H1 (cell line): ENCODE data around the gene GRIK2. TPM values are rescaled to one million over a fixed set of nuclear protein-coding genes. Genes with fewer than 3 reads are reported as not detected.

Experiments used
- CTCF ChIA-PET: fragments of 300-600 bp; sonication (Branson Sonifier 250); formaldehyde crosslinking; loops from one replicate; lab custom pipeline; 2021; ENCODE audit not compliant: partially characterized antibody; lab: Charles Lee
- POLR2A ChIA-PET: fragments of 300-600 bp; sonication (Branson Sonifier 250); formaldehyde crosslinking; loops from one replicate; lab custom pipeline; 2021; ENCODE audit warnings: inconsistent platforms; ENCODE audit not compliant: partially characterized antibody; lab: Charles Lee
- DNase-seq, 2 experiments: peaks; one replicate each; pipeline versions ENCODE4 v3.0.0 to v3.0.0-alpha.2; 2010 to 2022; ENCODE audit warnings: low spot score in 2 of 2, low read depth in 1 of 2, mixed read lengths in 1 of 2
- FAIRE-seq: peaks from 2 replicates; lab custom pipeline; 2011; peaks lifted over from hg19 to GRCh38; lab: Jason Lieb, UNC
- H2AFZ ChIP-seq: 2 replicates; pipeline ENCODE4 v1.8.1; 2012; ENCODE audit warnings: low read length, inconsistent platforms
- H2AK5ac ChIP-seq: 2 replicates; pipeline ENCODE4 v1.6.1; 2013; ENCODE audit warnings: low read depth, low read length
- H2BK120ac ChIP-seq: replicated peaks from 2 replicates; pipeline ENCODE3; 2013; ENCODE audit warnings: low read depth, low read length, inconsistent platforms
- H2BK12ac ChIP-seq: 2 replicates; pipeline ENCODE4 v1.6.1; 2013; ENCODE audit warnings: low read depth, low read length
- H2BK15ac ChIP-seq: 2 replicates; pipeline ENCODE4 v1.6.1; 2013; ENCODE audit warnings: low read length
- H2BK20ac ChIP-seq: 2 replicates; pipeline ENCODE4 v1.6.1; 2013; ENCODE audit warnings: low read length
- H2BK5ac ChIP-seq: 2 replicates; pipeline ENCODE4 v1.6.1; 2013; ENCODE audit warnings: low read depth, low read length
- H3K14ac ChIP-seq: 2 replicates; pipeline ENCODE4 v1.6.1; 2013; ENCODE audit warnings: inconsistent platforms; ENCODE audit not compliant: insufficient read length
- H3K18ac ChIP-seq: 2 replicates; pipeline ENCODE4 v1.6.1; 2013; ENCODE audit warnings: low read length; ENCODE audit errors: extremely low read depth
- H3K23ac ChIP-seq: 2 replicates; pipeline ENCODE4 v1.6.1; 2013; ENCODE audit warnings: inconsistent platforms; ENCODE audit not compliant: insufficient read length
- H3K23me2 ChIP-seq: 2 replicates; pipeline ENCODE4 v1.6.1; 2013; ENCODE audit warnings: low read depth, low read length
- H3K27ac ChIP-seq: 2 replicates; pipeline ENCODE4 v1.6.1; 2011; ENCODE audit warnings: low read depth, low read length, inconsistent platforms
- H3K27me3 ChIP-seq, 4 experiments: replicated peaks in 1 of 4; 1 replicate in 1 of 4; 2 replicates in 3 of 4; pipeline versions ENCODE4 v1.6.1 to v1.8.1; 2011 to 2013; ENCODE audit warnings: low read length in 3 of 4, mild to moderate bottlenecking in 3 of 4, inconsistent platforms in 2 of 4, mixed read lengths in 2 of 4, moderate library complexity in 1 of 4; ENCODE audit not compliant: control insufficient read depth in 3 of 4, insufficient read depth in 3 of 4; ENCODE audit errors: extremely low read depth in 1 of 4
- H3K36me3 ChIP-seq, 4 experiments: 2 replicates each; pipeline versions ENCODE4 v1.6.1 to v1.8.1; 2011 to 2013; ENCODE audit warnings: mild to moderate bottlenecking in 4 of 4, low read length in 3 of 4, moderate library complexity in 2 of 4, control low read depth in 1 of 4, inconsistent platforms in 1 of 4; ENCODE audit not compliant: insufficient read depth in 4 of 4, control insufficient read depth in 2 of 4
- H3K4ac ChIP-seq: replicated peaks from 2 replicates; pipeline ENCODE3; 2013; ENCODE audit warnings: low read length, low read depth, mixed read lengths, inconsistent platforms; ENCODE audit not compliant: insufficient read length
- H3K4me1 ChIP-seq, 4 experiments: replicated peaks in 1 of 4; 1 replicate in 1 of 4; 2 replicates in 3 of 4; pipeline versions ENCODE4 v1.6.1 to v1.8.1; 2011 to 2013; ENCODE audit warnings: low read length in 3 of 4, inconsistent platforms in 2 of 4, mixed read lengths in 1 of 4; ENCODE audit not compliant: insufficient read depth in 4 of 4, control insufficient read depth in 3 of 4
- H3K4me2 ChIP-seq, 2 experiments: 2 replicates each; pipeline versions ENCODE4 v1.6.1 to v1.8.1; 2011 to 2013; ENCODE audit warnings: low read depth in 2 of 2, low read length in 2 of 2, control low read depth in 1 of 2, inconsistent platforms in 1 of 2, mild to moderate bottlenecking in 1 of 2; ENCODE audit not compliant: insufficient read depth in 1 of 2
- H3K4me3 ChIP-seq, 4 experiments: fragments of 200-600, 300-600 bp in 1 of 4; sonication (generic), shearing (Covaris generic), sonication (Bioruptor Twin) in 1 of 4; 2 replicates each; pipeline versions ENCODE4 v1.5.1 to v1.8.1; 2011 to 2016; ENCODE audit warnings: low read length in 4 of 4, low read depth in 3 of 4, control low read depth in 2 of 4, inconsistent platforms in 2 of 4, mild to moderate bottlenecking in 2 of 4, mixed read lengths in 1 of 4, moderate library complexity in 1 of 4; ENCODE audit not compliant: insufficient read depth in 2 of 4; ENCODE audit errors: extremely low read depth in 1 of 4
- H3K56ac ChIP-seq: replicated peaks from 2 replicates; pipeline ENCODE3; 2013; ENCODE audit warnings: low read depth, mild to moderate bottlenecking, mixed read lengths, low read length, inconsistent platforms; ENCODE audit not compliant: insufficient read length
- H3K79me1 ChIP-seq: 2 replicates; pipeline ENCODE4 v1.6.1; 2013; ENCODE audit warnings: low read depth, low read length, control low read depth
- H3K79me2 ChIP-seq, 2 experiments: 2 replicates each; pipeline versions ENCODE4 v1.6.1 to v1.8.1; 2012 to 2013; ENCODE audit warnings: low read length in 2 of 2, mild to moderate bottlenecking in 2 of 2, inconsistent platforms in 1 of 2; ENCODE audit not compliant: insufficient read depth in 2 of 2, control insufficient read depth in 1 of 2
- H3K9ac ChIP-seq, 4 experiments: replicated peaks in 1 of 4; 1 replicate in 1 of 4; 2 replicates in 3 of 4; pipeline versions ENCODE4 v1.6.1 to v1.8.1; 2011 to 2013; ENCODE audit warnings: low read depth in 3 of 4, low read length in 3 of 4, control low read depth in 2 of 4, mild to moderate bottlenecking in 2 of 4, moderate library complexity in 2 of 4, inconsistent platforms in 1 of 4; ENCODE audit errors: extremely low read depth in 1 of 4
- H3K9me3 ChIP-seq, 2 experiments: 2 replicates each; pipeline versions ENCODE4 v1.6.1 to v1.8.1; 2012 to 2013; ENCODE audit warnings: mild to moderate bottlenecking in 2 of 2, moderate library complexity in 2 of 2, control low read depth in 1 of 2, inconsistent platforms in 1 of 2, low read depth in 1 of 2, low read length in 1 of 2, mixed read lengths in 1 of 2; ENCODE audit not compliant: insufficient read depth in 2 of 2
- H4K20me1 ChIP-seq, 2 experiments: replicated peaks in 1 of 2; 2 replicates each; pipeline versions ENCODE3 to v1.8.1; 2011 to 2013; ENCODE audit warnings: inconsistent platforms in 2 of 2, low read length in 2 of 2, mild to moderate bottlenecking in 1 of 2; ENCODE audit not compliant: insufficient read depth in 2 of 2, control insufficient read depth in 1 of 2
- H4K5ac ChIP-seq: 2 replicates; pipeline ENCODE4 v1.6.1; 2013; ENCODE audit warnings: low read length, low read depth, mixed read lengths, inconsistent platforms; ENCODE audit not compliant: insufficient read length
- H4K8ac ChIP-seq: 2 replicates; pipeline ENCODE4 v1.8.0; 2013; ENCODE audit warnings: mild to moderate bottlenecking, moderate library complexity, low read length, inconsistent platforms; ENCODE audit not compliant: insufficient read depth; ENCODE audit errors: extremely low read depth
- H4K91ac ChIP-seq: replicated peaks from 2 replicates; pipeline ENCODE3; 2013; ENCODE audit warnings: low read length, mixed read lengths, inconsistent platforms; ENCODE audit not compliant: insufficient read length
- BRCA1 ChIP-seq: IDR thresholded peaks from 2 replicates; pipeline ENCODE4 v1.6.1; 2012; ENCODE audit warnings: low read depth, low read length, improper control_type of control experiment
- CBX8 ChIP-seq: fragments of 300-800, 300-1000 bp; sonication (generic); IDR thresholded peaks from 2 replicates; pipeline ENCODE4 v1.7.1; 2016; ENCODE audit warnings: low read depth, low read length, borderline replicate concordance
- FOSL1 ChIP-seq: IDR thresholded peaks from 2 replicates; pipeline ENCODE4 v1.6.1; 2011; ENCODE audit warnings: mild to moderate bottlenecking, low read depth, low read length, moderate library complexity; ENCODE audit not compliant: insufficient read depth
- KDM4A ChIP-seq: IDR thresholded peaks from one replicate; pipeline ENCODE4 v1.7.1; 2012; ENCODE audit warnings: low read depth, mild to moderate bottlenecking, moderate library complexity, low read length, inconsistent platforms; ENCODE audit not compliant: severe bottlenecking
- KDM5A ChIP-seq: fragments of 200-600 bp; IDR thresholded peaks from 2 replicates; pipeline ENCODE4 v1.7.1; 2012; ENCODE audit warnings: mild to moderate bottlenecking, low read length, inconsistent platforms, mixed read lengths
- MAFK ChIP-seq: IDR thresholded peaks from 2 replicates; pipeline ENCODE4 v1.6.1; 2012; ENCODE audit warnings: low read depth, mild to moderate bottlenecking, improper control_type of control experiment, low read length
- NRF1 ChIP-seq: IDR thresholded peaks from 2 replicates; pipeline ENCODE4 v1.6.1; 2011; ENCODE audit warnings: mild to moderate bottlenecking, low read depth, low read length, improper control_type of control experiment
- PHF8 ChIP-seq: fragments of 200-600 bp; sonication (generic); conservative IDR thresholded peaks from 2 replicates; pipeline ENCODE4 v1.7.1; 2012; ENCODE audit warnings: low read depth, mild to moderate bottlenecking, inconsistent platforms, low read length, moderate library complexity
- POU5F1 ChIP-seq: IDR thresholded peaks from 2 replicates; pipeline ENCODE4 v1.6.1; 2011; ENCODE audit warnings: low read depth, mild to moderate bottlenecking, low read length, moderate library complexity
- RAD21 ChIP-seq, 2 experiments: IDR thresholded peaks in 1 of 2; conservative IDR thresholded peaks in 1 of 2; 2 replicates each; pipeline ENCODE4 v1.6.1; 2011; ENCODE audit warnings: low read depth in 2 of 2, low read length in 2 of 2, improper control_type of control experiment in 1 of 2, inconsistent platforms in 1 of 2, mild to moderate bottlenecking in 1 of 2, moderate library complexity in 1 of 2
- SP4 ChIP-seq: IDR thresholded peaks from 2 replicates; pipeline ENCODE4 v1.6.1; 2012; ENCODE audit warnings: low read length, inconsistent platforms
- TAF1 ChIP-seq: IDR thresholded peaks from 2 replicates; pipeline ENCODE4 v1.6.1; 2011; ENCODE audit warnings: mild to moderate bottlenecking, low read depth, low read length
- TAF7 ChIP-seq: optimal IDR thresholded peaks from 2 replicates; pipeline ENCODE3; 2011; ENCODE audit warnings: low read depth, mild to moderate bottlenecking, inconsistent platforms, low read length, moderate library complexity, borderline replicate concordance
- YY1 ChIP-seq: IDR thresholded peaks from 2 replicates; pipeline ENCODE4 v1.6.1; 2011; ENCODE audit warnings: low read depth, mild to moderate bottlenecking, low read length
- ZNF274 ChIP-seq: IDR thresholded peaks from 2 replicates; pipeline ENCODE4 v1.7.0; 2012; ENCODE audit warnings: low read length, borderline replicate concordance; ENCODE audit errors: extremely low read depth
- WGBS, 2 experiments: shearing (Covaris generic) in 1 of 2; methylation state at CpG; one replicate each; pipeline versions ENCODE4 v1.1.6 to v1.1.7; 2013 to 2015; ENCODE audit warnings: low lambda C conversion rate in 2 of 2, mixed read lengths in 2 of 2, inconsistent platforms in 1 of 2, low coverage in 1 of 2, missing lambda C conversion rate in 1 of 2; ENCODE audit not compliant: insufficient replicate concordance in 2 of 2, insufficient coverage in 1 of 2, insufficient read length in 1 of 2; ENCODE audit errors: extremely low coverage in 1 of 2, missing lambda C conversion rate in 1 of 2; 5-methylcytosine and 5-hydroxymethylcytosine counted together
- polyA plus RNA-seq, 7 experiments: library from polyadenylated mRNA; depleted of rRNA in 3 of 7; stranded (reverse) in 5 of 7; unstranded in 2 of 7; fragments of >200 nt in 5 of 7; fragments of 200-250 nt in 2 of 7; gene quantifications; 1 replicate in 5 of 7; 2 replicates in 1 of 7; 4 replicates in 1 of 7; pipeline versions ENCODE4 v1.2.1 to v1.2.3, GENCODE V29; 2011 to 2013; ENCODE audit warnings: missing spikeins in 2 of 7, mixed read lengths in 2 of 7
- total RNA-seq: library from RNA; stranded (reverse); fragmentation: NEBNext Ultra II Directional; extraction: Animal tissue kit (Norgen Biotek cat#: 25700); gene quantifications from 2 replicates; pipeline ENCODE4 v1.2.1, GENCODE V29; 2021

GRIK2 gene
- total and polyA plus RNA-seq, 2 of the 8 experiments (the other 6 are each of a cell fraction or from before 2014, with no cell fraction given): 1.8 to 2.2 TPM

- Histone ChIP-seq H2AK5ac (no peak overlapping the region), H3K23me2 (no peaks in the 10 kb centered on the region), H2BK20ac (no peak overlapping the region), H3K56ac (no peak overlapping the region), H3K4ac (no peak overlapping the region), H2BK15ac (no peak overlapping the region), H3K18ac (no peak overlapping the region), H3K79me1 (no peaks in the 10 kb centered on the region), H4K5ac (no peak overlapping the region), H4K20me1 (no peaks in the 10 kb centered on the region), H2BK120ac (no peak overlapping the region), H4K91ac (no peak overlapping the region), H3K9ac (no peak overlapping the region), H2BK5ac (no peak overlapping the region), H3K27ac (no peak overlapping the region), H4K8ac (no peak overlapping the region), H3K23ac (no peak overlapping the region), H3K9me3 (no peaks in the 10 kb centered on the region), H2BK12ac (no peak overlapping the region), H3K4me1 (no peaks in the 10 kb centered on the region), H2AFZ (no peak overlapping the region), H3K79me2 (no peaks in the 10 kb centered on the region), H3K14ac (no peak overlapping the region), H3K4me3 (no peak overlapping the region), H3K27me3 (no peaks in the 10 kb centered on the region), H3K4me2 (no peak overlapping the region), H3K36me3 (no peaks in the 10 kb centered on the region)
- POLR2A ChIA-PET: no interaction called here
- FAIRE-seq: no peak
- CTCF ChIA-PET: no interaction called here
- WGBS, 2 experiments: 93% methylated on average over 2 of the region's 2 CpGs; no CpG with 5 or more reads in 1 of the 2 experiments
- no peak for DNase-seq
- TF ChIP-seq POU5F1 (no peak), SP4 (no peak), NRF1 (no peak), MAFK (no peak), YY1 (no peak), TAF7 (no peak), KDM4A (no peak), KDM5A (no peak), FOSL1 (no peak), RAD21 (IDR thresholded peaks at IDR 0.05 in 1 of 2, conservative IDR thresholded peaks at IDR 0.05 in 1 of 2; ENCODE audit: low read depth in 2 of 2, low read length in 2 of 2) (no peak), BRCA1 (no peak), CBX8 (no peak), PHF8 (no peak), ZNF274 (no peak), TAF1 (no peak)
Observed at GRCh38 chr6:101522254-101522653, 128.7 kb downstream of the GRIK2 start.
